K562 (cell line): ENCODE results near the gene ITGBL1. TPM values are rescaled to one million over a fixed set of nuclear protein-coding genes. Genes with fewer than 3 reads are reported as not detected.

Experiments
- ATAC-seq: fragments of 200-7000 bp; cut with Tn5 transposase; 3 replicates; pipeline ENCODE4 v1.9.1; 2020; ENCODE audit warnings: moderate library complexity
- BruUV-seq: library from RNA; stranded (reverse); fragments of 400-500 nt; replicated peaks from 2 replicates; lab custom pipeline; 2021; lab: Mats Ljungman, UMichigan
- CTCF ChIA-PET: fragments of 300-600 bp; formaldehyde crosslinking; extraction: SDS; loops from one replicate; lab custom pipeline; 2021; ENCODE audit warnings: low intra/inter-chr PET ratio; lab: Yijun Ruan, JAX
- POLR2A ChIA-PET: fragments of 300-600, 350-650 bp; sonication (Branson Sonifier 250); formaldehyde crosslinking; extraction: SDS; loops from one replicate; lab custom pipeline; 2021; ENCODE audit warnings: antibody characterized with exemption, inconsistent platforms; lab: Yijun Ruan, JAX
- DNase-seq, 4 experiments: peaks; one replicate each; pipeline versions ENCODE4 v3.0.0 to v3.0.0-alpha.2; 2011 to 2018; ENCODE audit warnings: low spot score in 3 of 4, mixed read lengths in 3 of 4; ENCODE audit errors: extremely low read depth in 1 of 4
- FAIRE-seq: peaks from 2 replicates; lab custom pipeline; 2011; peaks lifted over from hg19 to GRCh38; lab: Jason Lieb, UNC
- H2AFZ ChIP-seq: 2 replicates; pipeline ENCODE4 v1.6.0; 2011; ENCODE audit warnings: low read depth, low read length, control low read depth, inconsistent platforms
- H3K27ac ChIP-seq: fragments of 200-600 bp; 3 replicates; pipeline ENCODE4 v1.8.0; 2011; ENCODE audit warnings: low read depth, mild to moderate bottlenecking, control low read depth, inconsistent platforms, low read length, moderate library complexity, mixed read lengths; ENCODE audit errors: extremely low read depth
- H3K27me3 ChIP-seq, 2 experiments: fragments of 300-600 bp in 1 of 2; 2 replicates in 1 of 2; 3 replicates in 1 of 2; pipeline versions ENCODE4 v1.6.0 to v1.8.0; 2011; ENCODE audit warnings: inconsistent platforms in 2 of 2, low read length in 2 of 2, mild to moderate bottlenecking in 1 of 2, mixed read lengths in 1 of 2, moderate library complexity in 1 of 2; ENCODE audit not compliant: control insufficient read depth in 2 of 2, insufficient read depth in 2 of 2
- H3K36me3 ChIP-seq: fragments of 300-600 bp; 3 replicates; pipeline ENCODE4 v1.8.0; 2011; ENCODE audit warnings: mild to moderate bottlenecking, low read length, inconsistent platforms; ENCODE audit not compliant: control insufficient read depth, insufficient read depth
- H3K4me1 ChIP-seq, 2 experiments: fragments of 200-600 bp in 1 of 2; replicated peaks in 1 of 2; 2 replicates in 1 of 2; 3 replicates in 1 of 2; pipeline versions ENCODE4 v1.5.1 to v1.8.0; 2011; ENCODE audit warnings: inconsistent platforms in 2 of 2, low read length in 2 of 2, mild to moderate bottlenecking in 1 of 2, mixed read lengths in 1 of 2, moderate library complexity in 1 of 2; ENCODE audit not compliant: control insufficient read depth in 2 of 2, insufficient read depth in 2 of 2
- H3K4me2 ChIP-seq: 2 replicates; pipeline ENCODE4 v1.6.1; 2011; ENCODE audit warnings: low read length, control low read depth, inconsistent platforms, mixed read lengths; ENCODE audit not compliant: insufficient read depth
- H3K4me3 ChIP-seq: fragments of 200-600 bp; sonication (generic), shearing (Covaris generic); 2 replicates; pipeline ENCODE4 v1.5.1; 2016; ENCODE audit warnings: control low read depth, inconsistent platforms
- H3K79me2 ChIP-seq: fragments of 200-600 bp; 3 replicates; pipeline ENCODE4 v1.8.0; 2011; ENCODE audit warnings: low read length, inconsistent platforms; ENCODE audit not compliant: control insufficient read depth, insufficient read depth
- H3K9ac ChIP-seq, 2 experiments: 2 replicates each; pipeline versions ENCODE4 v1.6.0 to v1.6.1; 2011; ENCODE audit warnings: low read depth in 2 of 2, low read length in 2 of 2, control low read depth in 1 of 2, inconsistent platforms in 1 of 2, mild to moderate bottlenecking in 1 of 2, mixed read lengths in 1 of 2; ENCODE audit not compliant: insufficient read depth in 1 of 2
- H3K9me1 ChIP-seq: one replicate; pipeline ENCODE4 v1.6.0; 2011; ENCODE audit warnings: inconsistent platforms, mild to moderate bottlenecking, low read length, moderate library complexity; ENCODE audit not compliant: control insufficient read depth, insufficient read depth
- H3K9me3 ChIP-seq: replicated peaks from 2 replicates; pipeline ENCODE4 v1.5.1; 2011; ENCODE audit warnings: low read depth, low read length, inconsistent platforms; ENCODE audit not compliant: control insufficient read depth, insufficient read depth
- H4K20me1 ChIP-seq: replicated peaks from 2 replicates; pipeline ENCODE4 v1.6.1; 2011; ENCODE audit warnings: low read length, inconsistent platforms, mixed read lengths; ENCODE audit not compliant: control insufficient read depth, insufficient read depth
- BCL6 ChIP-seq: fragments of 250-450 bp; sonication (Bioruptor Pico); IDR thresholded peaks from 2 replicates; pipeline ENCODE4 v1.4.0; 2020
- CEBPZ ChIP-seq: fragments of 150-350 bp; IDR thresholded peaks from 2 replicates; pipeline ENCODE4 v1.6.1; 2014; ENCODE audit warnings: low read depth, mild to moderate bottlenecking, low read length, borderline replicate concordance
- KDM4B ChIP-seq, 2 experiments: fragments of 450-650 bp in 1 of 2; sonication (generic) in 1 of 2; IDR thresholded peaks; 2 replicates each; pipeline ENCODE4 v1.6.1; 2016 to 2017; ENCODE audit warnings: borderline replicate concordance in 2 of 2, antibody characterized with exemption in 1 of 2, low read depth in 1 of 2, mild to moderate bottlenecking in 1 of 2
- MAFK ChIP-seq: IDR thresholded peaks from 2 replicates; pipeline ENCODE4 v1.6.1; 2011; ENCODE audit warnings: low read length, improper control_type of control experiment
- TRIM28 ChIP-seq: fragments of 450-650 bp; IDR thresholded peaks from 2 replicates; pipeline ENCODE4 v1.6.1; 2017
- WGBS: fragments of 100-300 bp; shearing (Covaris generic); methylation state at CpG from one replicate; pipeline ENCODE4 v1.1.6; 2016; ENCODE audit warnings: low coverage, mixed read lengths; ENCODE audit not compliant: insufficient coverage; ENCODE audit errors: missing lambda C conversion rate; 5-methylcytosine and 5-hydroxymethylcytosine counted together
- in situ Hi-C: fragments of 300-500 bp; cut with MboI; formaldehyde crosslinking; loops from 4 replicates; pipeline ENCODE4 v1.15.0; 2018; ENCODE audit warnings: inconsistent platforms, mixed read lengths
- intact Hi-C: fragments of 100-400 bp; cut with micrococcal nuclease; formaldehyde crosslinking; loops from 2 replicates; pipeline ENCODE4 v1.14.2; 2022
- polyA plus RNA-seq, 8 experiments: library from polyadenylated mRNA; depleted of rRNA in 4 of 8; stranded (reverse) in 5 of 8; unstranded in 3 of 8; fragments of >200 nt; fragmentation: Nextera tagmentation in 2 of 8; fragmentation: Illumina TruSeq in 1 of 8; extraction: Ambion mirVana in 2 of 8; extraction: Trizol in 1 of 8; gene quantifications; 2 replicates each; pipeline versions ENCODE4 v1.2.1 to v1.2.3, GENCODE V29; 2011 to 2014; ENCODE audit warnings: inconsistent platforms in 1 of 8, missing spikeins in 1 of 8
- total RNA-seq, 7 experiments: library from RNA; depleted of rRNA in 6 of 7; stranded (reverse); fragments of >200 nt in 6 of 7; fragmentation: Illumina TruSeq in 2 of 7; extraction: Trizol in 2 of 7; gene quantifications; 2 replicates each; pipeline versions ENCODE4 v1.2.1 to v1.2.3, GENCODE V29; 2011 to 2021; ENCODE audit warnings: low replicate concordance in 1 of 7

The ITGBL1 gene
- total and polyA plus RNA-seq, 9 of the 15 experiments (the other 6 are each of a cell fraction or from before 2014, with no cell fraction given): 0.04 to 0.73 (median 0.32) TPM; not detected in 1

DNA sequence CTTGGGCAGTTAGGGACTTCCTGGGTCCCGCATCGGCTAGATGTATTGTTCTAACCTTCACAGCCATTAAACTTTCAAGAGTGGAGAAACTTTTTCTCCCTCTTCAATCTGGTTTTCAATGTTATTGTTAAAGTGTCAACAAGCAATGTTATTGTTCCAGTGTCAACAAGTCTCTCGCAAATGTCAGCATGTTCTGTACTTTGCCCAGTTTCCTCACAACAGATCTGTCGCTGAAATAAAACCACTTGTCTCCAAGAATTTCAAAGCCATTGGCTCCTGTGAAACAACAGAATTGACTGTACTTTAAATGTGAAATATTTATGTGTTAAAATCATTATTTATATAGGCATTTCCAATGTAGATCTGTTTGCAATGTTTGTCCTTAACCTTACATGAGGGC is 138.0 kb downstream of the ITGBL1 start:
- H4K20me1 ChIP-seq: no peaks in the 10 kb centered on the region
- POLR2A ChIA-PET: no interaction called here
- ATAC-seq (no peak), DNase-seq (no peak), FAIRE-seq (no peak)
- H3K4me1 ChIP-seq: no peaks in the 10 kb centered on the region
- CTCF ChIA-PET: no interaction called here
- no peaks in the 10 kb centered on the region for H3K36me3 ChIP-seq
- H3K27me3 ChIP-seq: no peaks in the 10 kb centered on the region
- WGBS: 7% methylated on average over 4 of the region's 4 CpGs
- H3K9ac ChIP-seq: no peak overlapping the region
- no peaks in the 10 kb centered on the region for H3K9me3 ChIP-seq
- H3K27ac ChIP-seq: no peak overlapping the region
- in situ Hi-C loops: no loop called here
- H3K79me2 ChIP-seq: no peaks in the 10 kb centered on the region
- no peak overlapping the region for H2AFZ ChIP-seq
- intact Hi-C loops: no loop called here
- H3K9me1 ChIP-seq: no peaks in the 10 kb centered on the region
- H3K4me3 ChIP-seq: no peak overlapping the region
- H3K4me2 ChIP-seq: no peak overlapping the region
- no peak for TF ChIP-seq KDM4B (IDR thresholded peaks at IDR 0.05; ENCODE audit: borderline replicate concordance in 2 of 2, low read depth in 1 of 2)
- no peak for TF ChIP-seq TRIM28
- no TSS peak for BruUV-seq

- DNase-seq (no peak), ATAC-seq (no peak), FAIRE-seq (no peak)
- POLR2A ChIA-PET: no interaction called here
- Histone ChIP-seq H4K20me1 (no peaks in the 10 kb centered on the region), H2AFZ (no peak overlapping the region), H3K27ac (no peak overlapping the region), H3K4me3 (no peak overlapping the region), H3K4me1 (no peaks in the 10 kb centered on the region), H3K9me1 (no peaks in the 10 kb centered on the region), H3K36me3 (no peaks in the 10 kb centered on the region), H3K4me2 (no peak overlapping the region), H3K27me3 (no peaks in the 10 kb centered on the region), H3K9me3 (no peaks in the 10 kb centered on the region), H3K9ac (no peak overlapping the region), H3K79me2 (no peaks in the 10 kb centered on the region)
- intact Hi-C loops: no loop called here
- CTCF ChIA-PET: no interaction called here
- BruUV-seq: no TSS peak
- in situ Hi-C loops: no loop called here
- WGBS: 0% methylated on average over 4 of the region's 5 CpGs
- TF ChIP-seq BCL6 (CRISPR knock-in tag) (no peak), MAFK (no peak), CEBPZ (no peak)
Observed at GRCh38 chr13:101594936-101595335, 142.5 kb downstream of the ITGBL1 start.
